ENCODE data around the gene EVA1A. TPM values are rescaled to one million over a fixed set of nuclear protein-coding genes. Genes with fewer than 3 reads are reported as not detected.

Gene EVA1A
- total RNA-seq, 1 experiment from 2014 or later, result not detected

DNA sequence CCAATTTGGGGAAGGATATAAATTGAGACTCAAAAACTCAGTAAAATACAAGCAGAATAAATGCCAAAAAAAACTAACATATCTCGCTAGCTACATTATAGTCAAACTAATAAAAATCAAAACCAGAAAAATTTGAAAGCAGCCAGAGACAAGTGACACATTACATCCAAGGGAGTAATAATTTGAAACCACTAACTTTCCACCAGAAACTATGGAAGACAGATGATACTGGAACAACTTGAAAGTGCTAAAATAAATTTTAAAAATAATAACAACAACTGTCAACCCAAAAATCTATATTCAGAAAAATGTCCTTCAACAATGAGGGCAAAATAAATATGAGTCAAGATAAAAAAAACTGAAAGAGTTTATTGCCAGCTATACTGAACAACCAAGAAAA, 110.7 kb downstream of the EVA1A start:
- Mint-ChIP-seq H3K4me3 (ENCODE audit: low read depth, unreplicated experiment) (no peak overlapping the region), H3K27ac (ENCODE audit: unreplicated experiment) (no peak overlapping the region), H3K27me3 (ENCODE audit: unreplicated experiment) (no peaks in the 10 kb centered on the region), H3K4me1 (ENCODE audit: low read depth, unreplicated experiment) (no peaks in the 10 kb centered on the region), H3K9me3 (ENCODE audit: low read depth, unreplicated experiment) (peaks cover 2% of the 10 kb centered on the region), H3K36me3 (ENCODE audit: insufficient read depth, unreplicated experiment) (no peaks in the 10 kb centered on the region)
- DNase-seq, result no peak
- TF ChIP-seq CTCF (IDR thresholded peaks at IDR 0.05; ENCODE audit: unreplicated experiment), result no peak
- CTCF ChIA-PET, result no interaction called here
- BruUV-seq (replicated peaks), result no TSS peak
- intact Hi-C loops (cut with micrococcal nuclease; ENCODE audit: unreplicated experiment), result no loop called here

- no peak for TF ChIP-seq CTCF (IDR thresholded peaks at IDR 0.05; ENCODE audit: unreplicated experiment)
- intact Hi-C loops (cut with micrococcal nuclease; ENCODE audit: unreplicated experiment), result no loop called here
- no peaks in the 10 kb centered on the region for H3K4me1 Mint-ChIP-seq (ENCODE audit: low read depth, unreplicated experiment)
- H3K27me3 Mint-ChIP-seq (ENCODE audit: unreplicated experiment), result peaks cover 14% of the 10 kb centered on the region
- peaks cover 2% of the 10 kb centered on the region for H3K9me3 Mint-ChIP-seq (ENCODE audit: low read depth, unreplicated experiment)
- H3K36me3 Mint-ChIP-seq (ENCODE audit: insufficient read depth, unreplicated experiment), result no peaks in the 10 kb centered on the region
- no peak overlapping the region for H3K27ac Mint-ChIP-seq (ENCODE audit: unreplicated experiment)
- DNase-seq, result no peak
- CTCF ChIA-PET, result no interaction called here
- no peak overlapping the region for H3K4me3 Mint-ChIP-seq (ENCODE audit: low read depth, unreplicated experiment)
- BruUV-seq (replicated peaks), result no TSS peak
These were observed 113.6 kb downstream of the EVA1A start for GRCh38 chr2:75447176-75447575.

Other genes starting within 250 kb of the EVA1A start
- gene MRPL19, start 85.8 kb upstream of the EVA1A start, total RNA-seq (2022), result 51.0 and 53.3 TPM in 2 replicates
- gene GCFC2, start 150.0 kb upstream of the EVA1A start, total RNA-seq (2022), result 18.2 and 25.6 TPM in 2 replicates